Measurements from ENCODE around the gene FOXF1.

FOXF1 gene

GRCh38 chr16:86533076-86533475 is 22.7 kb downstream of the FOXF1 start:
- H3K27ac ChIP-seq, result no peak overlapping the region
- TF ChIP-seq ZFX (IDR thresholded peaks at IDR 0.05; ENCODE audit: borderline replicate concordance) (no peak), CTCF (IDR thresholded peaks at IDR 0.05) (no peak)

GRCh38 chr16:86533767-86534351 is 23.5 kb downstream of the FOXF1 start:
- H3K27ac ChIP-seq, result no peak overlapping the region
- TF ChIP-seq CTCF (IDR thresholded peaks at IDR 0.05) (no peak), ZFX (IDR thresholded peaks at IDR 0.05; ENCODE audit: borderline replicate concordance) (no peak)

- H3K27ac ChIP-seq, result no peak overlapping the region
- TF ChIP-seq CTCF (IDR thresholded peaks at IDR 0.05) (no peak), ZFX (IDR thresholded peaks at IDR 0.05; ENCODE audit: borderline replicate concordance) (no peak)
Observed at GRCh38 chr16:86534779-86535615, 24.7 kb downstream of the FOXF1 start.

GRCh38 chr16:86536621-86537020 is 26.3 kb downstream of the FOXF1 start:
- H3K27ac ChIP-seq, result no peak overlapping the region
- no peak for TF ChIP-seq ZFX (IDR thresholded peaks at IDR 0.05; ENCODE audit: borderline replicate concordance)
- no peak for TF ChIP-seq CTCF (IDR thresholded peaks at IDR 0.05)

GRCh38 chr16:86537486-86537885 is 27.2 kb downstream of the FOXF1 start:
- no peak for TF ChIP-seq CTCF (IDR thresholded peaks at IDR 0.05)
- TF ChIP-seq ZFX (IDR thresholded peaks at IDR 0.05; ENCODE audit: borderline replicate concordance), result no peak
- H3K27ac ChIP-seq, result no peak overlapping the region

GRCh38 chr16:86538196-86538780 is 28.0 kb downstream of the FOXF1 start:
- no peak overlapping the region for H3K27ac ChIP-seq
- TF ChIP-seq CTCF (IDR thresholded peaks at IDR 0.05) (no peak), ZFX (IDR thresholded peaks at IDR 0.05; ENCODE audit: borderline replicate concordance) (no peak)

- no peak overlapping the region for H3K27ac ChIP-seq
- TF ChIP-seq ZFX (IDR thresholded peaks at IDR 0.05; ENCODE audit: borderline replicate concordance), result no peak
- TF ChIP-seq CTCF (IDR thresholded peaks at IDR 0.05), result no peak
Observed at GRCh38 chr16:86540894-86541293, 30.6 kb downstream of the FOXF1 start.

All from 22Rv1 (cell line).